K562 (cell line): ENCODE data around the gene JUP.

ENCODE experiments used
- ATF2 ChIP-seq: sonication (generic); formaldehyde crosslinking; IDR thresholded peaks from 2 replicates; pipeline ENCODE4 v1.8.1; 2022; ENCODE audit warnings: missing genetic modification reagents
- BCOR ChIP-seq: fragments of 450-650 bp; IDR thresholded peaks from 2 replicates; pipeline ENCODE4 v1.6.1; 2016
- CHCHD3 ChIP-seq: fragments of 250-450 bp; sonication (Bioruptor Pico); IDR thresholded peaks from 2 replicates; pipeline ENCODE4 v2.1.2; 2022; ENCODE audit warnings: mild to moderate bottlenecking
- CTCF ChIP-seq, 3 experiments: IDR thresholded peaks in 2 of 3; conservative IDR thresholded peaks in 1 of 3; 2 replicates each; pipeline ENCODE4 v1.5.1; 2011 to 2012; ENCODE audit warnings: low read length in 3 of 3, mild to moderate bottlenecking in 3 of 3, control low read depth in 2 of 3, improper control_type of control experiment in 1 of 3, inconsistent platforms in 1 of 3, low read depth in 1 of 3, mixed read lengths in 1 of 3, moderate library complexity in 1 of 3; ENCODE audit not compliant: insufficient read depth in 2 of 3
- FOXM1 ChIP-seq, 2 experiments: fragments of 450-650 bp in 1 of 2; sonication (generic) in 1 of 2; formaldehyde crosslinking in 1 of 2; IDR thresholded peaks; 2 replicates each; pipeline versions ENCODE4 v1.6.1 to v1.9.0; 2017 to 2022; ENCODE audit warnings: low read depth in 2 of 2, mild to moderate bottlenecking in 2 of 2, missing genetic modification reagents in 1 of 2, moderate library complexity in 1 of 2
- GATAD2A ChIP-seq: fragments of 450-650 bp; IDR thresholded peaks from 2 replicates; pipeline ENCODE4 v1.6.1; 2017
- HNRNPL ChIP-seq: fragments of 200-400 bp; formaldehyde crosslinking; IDR thresholded peaks from 2 replicates; pipeline ENCODE4 v1.6.1; 2017; ENCODE audit warnings: low read depth, mild to moderate bottlenecking, low read length
- NFYB ChIP-seq: IDR thresholded peaks from 2 replicates; pipeline ENCODE4 v1.6.1; 2011; ENCODE audit warnings: mild to moderate bottlenecking, moderate library complexity; ENCODE audit not compliant: insufficient read length; ENCODE audit errors: extremely low read depth
- POLR2A ChIP-seq: fragments of 450-650 bp; conservative IDR thresholded peaks from 2 replicates; pipeline ENCODE4 v1.6.1; 2016
- POLR2AphosphoS5 ChIP-seq: IDR thresholded peaks from 2 replicates; pipeline ENCODE4 v1.6.1; 2011; ENCODE audit warnings: mild to moderate bottlenecking, low read depth, low read length, moderate library complexity; ENCODE audit not compliant: control insufficient read depth, insufficient read depth
- SP1 ChIP-seq: sonication (generic); formaldehyde crosslinking; IDR thresholded peaks from 2 replicates; pipeline ENCODE4 v1.8.1; 2022; ENCODE audit warnings: mild to moderate bottlenecking, missing genetic modification reagents
- SPI1 ChIP-seq: IDR thresholded peaks from 2 replicates; pipeline ENCODE4 v1.6.1; 2011; ENCODE audit warnings: low read depth, low read length, control low read depth, borderline replicate concordance
- TRIM28 ChIP-seq: fragments of 450-650 bp; IDR thresholded peaks from 2 replicates; pipeline ENCODE4 v1.6.1; 2017
- YY1 ChIP-seq, 3 experiments: IDR thresholded peaks; 2 replicates each; pipeline ENCODE4 v1.6.1; 2011; ENCODE audit warnings: low read length in 2 of 3, mild to moderate bottlenecking in 2 of 3, moderate library complexity in 2 of 3, borderline replicate concordance in 1 of 3, control low read depth in 1 of 3, low read depth in 1 of 3; ENCODE audit not compliant: insufficient read depth in 3 of 3, insufficient replicate concordance in 2 of 3, control insufficient read depth in 1 of 3, insufficient read length in 1 of 3; ENCODE audit errors: extremely low read depth in 1 of 3

- TF ChIP-seq SPI1 (no peak), FOXM1 (IDR thresholded peaks at IDR 0.05; ENCODE audit: low read depth) (no peak), FOXM1 (CRISPR knock-in tag; IDR thresholded peaks at IDR 0.05; ENCODE audit: low read depth) (no peak), ATF2 (CRISPR knock-in tag) (no peak), HNRNPL (no peak), NFYB (no peak), CHCHD3 (CRISPR knock-in tag) (no peak), SP1 (CRISPR knock-in tag) (no peak), POLR2AphosphoS5 (no peak), CTCF (IDR thresholded peaks at IDR 0.05 in 2 of 3, conservative IDR thresholded peaks at IDR 0.05 in 1 of 3; ENCODE audit: insufficient read depth in 2 of 3, low read depth in 1 of 3, low read length in 3 of 3) (no peak), POLR2A (no peak), GATAD2A (no peak), BCOR (no peak), YY1 (IDR thresholded peaks at IDR 0.05; ENCODE audit: borderline replicate concordance in 1 of 3, control insufficient read depth in 1 of 3, extremely low read depth in 1 of 3, insufficient read depth in 3 of 3, insufficient read length in 1 of 3, insufficient replicate concordance in 2 of 3, low read depth in 1 of 3, low read length in 2 of 3) (no peak), TRIM28 (no peak)
Measured at GRCh38 chr17:41769346-41769862, 17.1 kb downstream of the JUP start.
